Activated T-cell treated with anti-CD3 and anti-CD28 coated beads for 24 hours (primary cell): Measurements from ENCODE around the gene OSBPL2.

ENCODE experiments used
- DNase-seq: peaks from one replicate; pipeline ENCODE4 v3.0.0-alpha.2; 2020; ENCODE audit warnings: low read depth

Gene OSBPL2

DNA sequence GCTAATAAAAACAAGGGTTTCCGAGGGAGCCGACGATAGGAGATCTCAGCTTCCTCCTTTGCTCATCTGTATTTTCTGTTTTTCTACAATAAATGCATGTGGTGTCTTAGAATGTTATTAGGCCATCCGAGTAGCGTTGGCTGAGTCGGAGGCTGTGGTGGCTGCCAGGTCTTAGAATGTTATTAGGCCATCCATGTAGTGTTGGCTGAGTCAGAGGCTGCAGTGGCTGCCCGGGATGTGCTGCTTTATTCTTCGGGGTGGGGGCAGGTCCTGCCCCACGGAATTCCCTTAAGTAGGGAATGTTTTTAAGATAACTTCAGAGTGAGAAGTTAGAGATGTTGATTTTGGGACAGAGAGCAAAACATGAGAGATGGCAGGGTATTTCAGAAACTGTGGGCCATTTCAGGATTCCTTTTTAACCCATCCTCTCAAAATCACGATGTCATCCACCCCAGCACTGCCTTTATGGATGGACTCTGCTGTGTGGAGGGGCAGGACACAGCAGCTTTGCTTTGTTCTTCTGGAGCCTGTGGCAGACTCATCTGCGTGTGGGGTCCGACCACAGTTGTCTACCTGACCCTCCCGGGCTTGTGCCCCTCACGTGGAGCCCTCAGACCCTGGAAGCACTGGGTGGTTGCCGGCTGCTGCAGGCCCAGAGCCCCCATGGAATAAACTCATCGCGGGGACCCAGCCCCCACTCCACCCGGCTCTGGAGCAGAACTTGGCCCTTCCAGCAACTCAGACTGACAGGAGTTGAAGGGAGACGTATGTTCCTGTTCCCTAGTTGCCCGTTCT is 20.4 kb downstream of the OSBPL2 start:
- no peak for DNase-seq

- no peak for DNase-seq
These were observed 20.9 kb downstream of the OSBPL2 start for GRCh38 chr20:62259294-62259565.

GRCh38 chr20:62262064-62262463 is 23.7 kb downstream of the OSBPL2 start:
- DNase-seq: no peak

GRCh38 chr20:62263396-62263795 is 25.1 kb downstream of the OSBPL2 start:
- DNase-seq: no peak

DNA sequence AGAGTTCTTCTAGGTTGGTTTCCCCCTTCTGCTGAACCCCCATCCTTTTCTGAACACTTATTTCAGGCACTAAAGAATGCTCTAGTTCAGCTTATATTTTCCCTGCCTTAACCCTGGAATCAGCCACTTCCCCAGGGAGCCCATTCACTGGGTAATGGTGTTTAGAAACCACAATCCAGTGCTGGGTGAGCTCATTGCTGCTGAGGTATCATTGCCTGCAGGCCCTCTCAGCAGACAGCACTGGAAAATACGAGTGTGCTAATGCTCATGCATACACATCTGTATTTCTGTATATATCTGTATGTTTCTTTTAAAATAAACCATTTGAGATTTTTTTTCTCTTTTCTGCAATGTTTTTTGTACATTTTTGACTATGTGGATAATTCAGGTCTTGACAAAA is 27.0 kb downstream of the OSBPL2 start:
- DNase-seq: no peak

- no peak for DNase-seq
These were observed 28.0 kb downstream of the OSBPL2 start for GRCh38 chr20:62266340-62266739.

DNA sequence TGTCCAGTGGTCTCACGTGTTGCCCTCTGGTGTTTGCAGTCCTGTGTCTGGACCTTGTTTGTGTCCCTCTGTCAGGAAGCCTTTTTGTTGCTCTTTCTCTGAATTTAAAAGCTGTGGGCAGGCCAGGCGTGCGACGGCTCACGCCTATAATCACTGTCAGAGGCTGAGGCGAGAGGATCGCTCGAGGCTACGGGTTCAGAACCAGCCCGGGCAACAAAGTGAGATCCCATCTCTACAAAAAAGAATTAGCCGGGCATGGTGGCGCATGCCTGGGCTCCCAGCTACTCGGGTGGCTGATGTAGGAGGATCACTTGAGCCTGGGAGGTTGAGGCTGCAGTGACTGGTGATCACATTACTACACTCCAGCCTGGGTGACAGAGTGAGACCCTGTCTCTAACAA is 28.5 kb downstream of the OSBPL2 start:
- no peak for DNase-seq

DNA sequence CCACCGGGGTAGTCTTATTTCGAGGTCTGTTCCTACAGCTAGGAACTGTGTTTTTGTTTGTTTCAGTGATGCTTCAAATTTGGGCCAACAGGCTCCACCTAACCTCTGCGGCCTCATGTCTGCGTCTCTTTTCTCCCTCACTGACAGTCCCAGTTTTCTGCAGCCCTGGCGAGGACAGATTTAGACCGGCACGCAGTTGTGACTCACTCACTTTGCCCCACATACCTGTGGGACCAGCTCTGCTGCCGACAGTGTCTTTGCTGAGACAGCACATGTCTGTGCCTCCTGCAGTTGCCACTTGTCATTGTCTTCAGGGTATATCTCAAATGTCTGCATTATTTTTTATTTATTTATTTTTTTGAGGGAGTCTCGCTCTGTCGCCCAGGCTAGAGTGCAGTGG is 29.2 kb downstream of the OSBPL2 start:
- DNase-seq: no peak

- no peak for DNase-seq
These were observed 30.0 kb downstream of the OSBPL2 start for GRCh38 chr20:62268228-62268900.

DNA sequence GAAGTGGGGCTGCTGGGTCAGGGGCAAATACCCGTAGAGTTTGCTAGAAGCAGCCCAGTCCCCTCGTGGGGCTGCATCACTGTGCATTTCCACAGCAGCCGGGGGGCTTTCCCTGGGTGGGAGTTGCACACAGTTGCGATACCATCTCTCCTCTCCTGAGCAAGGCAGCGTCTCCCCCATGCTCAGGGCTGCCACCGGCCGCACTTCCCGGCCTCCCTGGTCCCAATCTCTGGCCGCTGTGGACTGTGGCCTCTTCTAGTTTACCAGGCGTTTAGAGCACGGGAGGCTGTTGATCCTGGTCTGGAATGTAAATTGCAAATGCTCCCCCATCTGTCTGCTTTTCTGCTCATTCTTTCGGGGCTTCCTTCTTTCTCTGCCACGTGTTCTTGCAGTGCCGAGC is 31.1 kb downstream of the OSBPL2 start:
- DNase-seq: no peak

DNA sequence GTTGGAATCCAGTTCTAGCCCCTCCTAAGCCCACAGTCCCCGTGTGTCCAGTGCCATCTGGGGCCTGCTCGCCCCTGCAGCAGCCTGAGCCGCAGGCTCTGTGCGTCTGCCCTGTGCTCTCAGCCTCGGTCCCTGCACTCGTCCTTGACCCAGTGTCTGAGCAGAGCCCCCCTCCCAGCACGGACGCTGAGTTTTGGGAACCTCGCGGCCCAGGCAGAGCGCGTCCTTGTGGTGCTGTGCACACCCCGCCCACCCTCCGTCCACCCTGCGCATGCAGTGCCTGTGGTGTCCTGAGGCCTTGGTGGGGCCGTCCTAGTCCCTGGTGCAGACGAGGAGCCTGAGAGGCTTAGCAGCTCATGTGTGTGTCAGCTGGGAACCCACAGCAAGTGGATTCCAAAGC is 31.6 kb downstream of the OSBPL2 start:
- no peak for DNase-seq

- no peak for DNase-seq
These were observed 33.9 kb downstream of the OSBPL2 start for GRCh38 chr20:62272200-62272599.

DNA sequence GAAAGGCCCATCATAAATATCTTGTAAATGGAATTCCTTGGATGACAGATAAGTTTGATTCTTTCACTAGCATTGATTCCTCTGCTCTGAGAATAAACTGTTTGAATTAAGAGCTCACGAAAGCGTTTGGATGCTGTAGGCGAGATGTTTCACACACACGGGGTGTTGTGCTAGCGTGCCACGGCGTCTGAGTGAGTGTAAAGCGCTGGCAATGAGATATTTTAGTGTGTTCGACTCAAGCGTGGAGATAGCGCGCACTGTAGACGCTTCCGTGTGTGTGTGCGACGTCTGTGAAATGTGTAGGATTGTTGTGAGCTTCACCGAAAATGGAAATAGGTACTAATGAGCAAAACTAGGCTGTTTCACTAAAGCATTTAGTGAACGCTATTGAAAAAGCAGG is 35.1 kb downstream of the OSBPL2 start:
- DNase-seq: no peak

- no peak for DNase-seq
These were observed 36.1 kb downstream of the OSBPL2 start for GRCh38 chr20:62274332-62274950.

GRCh38 chr20:62275219-62275618 is 36.9 kb downstream of the OSBPL2 start:
- no peak for DNase-seq

- no peak for DNase-seq
These were observed 38.1 kb downstream of the OSBPL2 start for GRCh38 chr20:62276439-62276838.

DNA sequence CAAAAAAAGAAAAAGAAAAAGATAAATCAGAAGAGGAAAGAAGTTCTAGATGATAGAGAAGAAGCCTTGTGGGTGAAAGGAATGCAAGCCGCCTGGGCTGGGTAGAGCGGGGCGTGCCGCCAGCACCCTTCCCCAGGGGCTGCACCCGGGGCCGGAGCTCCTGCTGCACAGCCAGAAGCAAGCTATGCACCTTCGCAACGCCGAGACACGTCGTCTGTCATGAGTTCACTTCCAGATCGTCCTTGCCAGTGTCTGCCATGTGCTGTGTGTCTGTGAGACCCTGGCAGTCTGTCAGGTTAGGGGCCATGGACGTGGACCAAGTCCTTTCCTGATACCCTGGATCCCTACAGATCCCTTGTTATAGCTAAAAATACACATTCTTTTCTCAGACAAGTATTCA is 38.9 kb downstream of the OSBPL2 start:
- no peak for DNase-seq

GRCh38 chr20:62280303-62280702 is 42.0 kb downstream of the OSBPL2 start:
- DNase-seq: no peak

GRCh38 chr20:62281161-62281933 is 43.0 kb downstream of the OSBPL2 start:
- no peak for DNase-seq

DNA sequence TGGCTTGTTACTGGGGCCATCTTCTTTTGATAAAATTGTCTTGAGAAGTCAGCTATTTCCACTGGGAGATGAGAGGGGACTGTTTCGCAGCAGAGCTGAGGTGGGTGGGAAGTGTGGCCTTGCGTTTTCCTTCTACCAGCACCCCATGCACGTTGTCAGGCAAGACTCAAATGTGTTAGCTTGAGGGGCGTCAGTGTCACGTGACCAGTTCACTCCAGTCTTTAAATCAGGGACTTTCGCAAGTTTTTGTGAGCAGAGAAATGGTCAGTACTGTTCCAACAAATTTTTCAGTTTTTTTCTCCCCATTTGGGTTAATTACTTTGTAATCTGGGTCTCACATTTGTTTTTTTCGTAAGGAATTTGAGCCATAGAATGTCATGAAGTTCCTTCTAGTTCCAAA is 43.8 kb downstream of the OSBPL2 start:
- no peak for DNase-seq

DNA sequence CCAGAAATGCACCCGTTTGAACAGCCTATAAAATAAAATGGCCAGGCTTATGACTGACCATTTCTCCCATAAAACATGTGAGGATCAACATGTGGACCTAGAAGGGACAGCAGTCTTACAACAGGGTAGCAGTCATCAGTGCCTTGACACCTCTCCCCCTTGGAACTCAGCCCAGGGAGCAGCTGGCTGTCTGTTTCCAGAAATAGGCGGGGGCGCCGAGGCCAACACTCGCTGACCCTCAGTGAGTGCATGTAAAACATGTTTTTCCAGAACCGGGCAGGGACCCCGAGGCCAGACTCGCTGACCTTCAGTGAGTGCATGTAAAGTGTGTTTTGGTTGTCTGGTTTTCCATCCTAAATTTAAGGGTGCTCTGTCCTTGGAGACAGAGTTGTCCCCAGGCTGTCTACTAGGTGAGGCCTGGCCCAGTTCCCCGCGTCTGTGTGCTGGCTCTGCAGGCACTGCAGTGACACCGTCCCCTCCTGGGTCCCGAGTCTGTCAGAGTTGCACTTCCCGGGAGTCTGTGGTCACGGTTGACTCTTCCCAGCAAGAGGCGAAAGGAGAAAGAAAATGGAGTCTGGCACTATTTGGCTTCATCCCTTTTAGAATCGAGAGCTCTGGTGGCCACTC is 44.7 kb downstream of the OSBPL2 start:
- no peak for DNase-seq

DNA sequence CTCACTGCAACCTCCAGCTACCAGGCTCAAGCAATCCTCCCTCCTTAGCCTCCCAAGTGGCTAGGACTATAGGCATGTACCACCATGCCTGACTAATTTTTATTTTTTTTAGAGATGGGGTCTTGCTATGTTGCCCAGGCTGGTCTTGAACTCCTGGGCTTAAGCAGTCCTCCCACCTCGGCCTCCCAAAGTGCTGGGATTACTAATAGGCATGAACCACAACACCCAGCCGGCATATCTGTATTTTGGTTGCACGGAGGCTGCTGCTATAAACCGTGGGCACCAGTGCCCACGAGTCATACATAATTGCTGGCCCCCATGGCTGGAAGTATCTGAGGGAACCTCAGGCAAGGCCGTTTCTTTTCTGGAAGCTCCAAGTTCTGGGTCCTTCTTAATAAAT is 46.1 kb downstream of the OSBPL2 start:
- DNase-seq: no peak
